GM19099 (cell line): ENCODE data around the gene ARPP21.

Source experiments
- POLR2A ChIP-seq: IDR thresholded peaks from 3 replicates; pipeline ENCODE4 v1.6.1; 2011; ENCODE audit warnings: low read depth; ENCODE audit not compliant: insufficient read length; ENCODE audit errors: extremely low read depth

ARPP21 gene

GRCh38 chr3:35638251-35638979 is 910 bp upstream of the ARPP21 start:
- no peak for TF ChIP-seq POLR2A

GRCh38 chr3:35638980-35639253 is 408 bp upstream of the ARPP21 start:
- TF ChIP-seq POLR2A: no peak

GRCh38 chr3:35640190-35641165 is 1.2 kb downstream of the ARPP21 start:
- no peak for TF ChIP-seq POLR2A

GRCh38 chr3:35641331-35641730 is 2.0 kb downstream of the ARPP21 start:
- no peak for TF ChIP-seq POLR2A

GRCh38 chr3:35641920-35642527 is 2.7 kb downstream of the ARPP21 start:
- no peak for TF ChIP-seq POLR2A

GRCh38 chr3:35643495-35643894 is 4.2 kb downstream of the ARPP21 start:
- TF ChIP-seq POLR2A: no peak

GRCh38 chr3:35644451-35644850 is 5.1 kb downstream of the ARPP21 start:
- TF ChIP-seq POLR2A: no peak

- no peak for TF ChIP-seq POLR2A
These were observed 5.9 kb downstream of the ARPP21 start for GRCh38 chr3:35645189-35645588.

- TF ChIP-seq POLR2A: no peak
These were observed 6.8 kb downstream of the ARPP21 start for GRCh38 chr3:35646081-35646480.

GRCh38 chr3:35647461-35647860 is 8.1 kb downstream of the ARPP21 start:
- TF ChIP-seq POLR2A: no peak

GRCh38 chr3:35648347-35648746 is 9.0 kb downstream of the ARPP21 start:
- no peak for TF ChIP-seq POLR2A

- no peak for TF ChIP-seq POLR2A
These were observed 10.1 kb downstream of the ARPP21 start for GRCh38 chr3:35649405-35649804.

- TF ChIP-seq POLR2A: no peak
These were observed 12.1 kb downstream of the ARPP21 start for GRCh38 chr3:35651426-35651825.

- no peak for TF ChIP-seq POLR2A
These were observed 12.5 kb downstream of the ARPP21 start for GRCh38 chr3:35651851-35652250.

GRCh38 chr3:35653347-35653746 is 14.0 kb downstream of the ARPP21 start:
- no peak for TF ChIP-seq POLR2A

- no peak for TF ChIP-seq POLR2A
These were observed 15.2 kb downstream of the ARPP21 start for GRCh38 chr3:35654476-35654875.

GRCh38 chr3:35658686-35659085 is 19.4 kb downstream of the ARPP21 start:
- no peak for TF ChIP-seq POLR2A

GRCh38 chr3:35659768-35660167 is 20.4 kb downstream of the ARPP21 start:
- no peak for TF ChIP-seq POLR2A
